ENCODE results near the gene PROM2. TPM values are rescaled to one million over a fixed set of nuclear protein-coding genes. Genes with fewer than 3 reads are reported as not detected.

PROM2 gene
- polyA plus RNA-seq, 1 donor (not counting 4 experiments of a cell fraction or from before 2014, with no cell fraction given): 11.4 TPM

- FAIRE-seq: no peak
- no peaks in the 10 kb centered on the region for H3K36me3 ChIP-seq (ENCODE audit: control insufficient read depth in 2 of 2, extremely low read depth in 1 of 2, insufficient read depth in 2 of 2, low read length in 2 of 2)
- DNase-seq (ENCODE audit: low read depth, low spot score): no peak
- H3K27me3 ChIP-seq (ENCODE audit: control insufficient read depth, extremely low read depth, insufficient read depth, low read length): peaks cover 61% of the 10 kb centered on the region
- peak overlapping the region; percentile 62 for H2AFZ ChIP-seq (ENCODE audit: control insufficient read depth, low read length)
- H3K9me1 ChIP-seq (ENCODE audit: control insufficient read depth, extremely low read depth, insufficient read depth, low read length): no peaks in the 10 kb centered on the region
- H3K27ac ChIP-seq (ENCODE audit: control insufficient read depth, insufficient read depth, low read length): no peak overlapping the region
- H3K9ac ChIP-seq (ENCODE audit: control insufficient read depth, extremely low read depth, insufficient read depth, low read length): no peak overlapping the region
- no peak for TF ChIP-seq EZH2 (IDR thresholded peaks at IDR 0.05; ENCODE audit: low read length)
- TF ChIP-seq, protein P1, sequence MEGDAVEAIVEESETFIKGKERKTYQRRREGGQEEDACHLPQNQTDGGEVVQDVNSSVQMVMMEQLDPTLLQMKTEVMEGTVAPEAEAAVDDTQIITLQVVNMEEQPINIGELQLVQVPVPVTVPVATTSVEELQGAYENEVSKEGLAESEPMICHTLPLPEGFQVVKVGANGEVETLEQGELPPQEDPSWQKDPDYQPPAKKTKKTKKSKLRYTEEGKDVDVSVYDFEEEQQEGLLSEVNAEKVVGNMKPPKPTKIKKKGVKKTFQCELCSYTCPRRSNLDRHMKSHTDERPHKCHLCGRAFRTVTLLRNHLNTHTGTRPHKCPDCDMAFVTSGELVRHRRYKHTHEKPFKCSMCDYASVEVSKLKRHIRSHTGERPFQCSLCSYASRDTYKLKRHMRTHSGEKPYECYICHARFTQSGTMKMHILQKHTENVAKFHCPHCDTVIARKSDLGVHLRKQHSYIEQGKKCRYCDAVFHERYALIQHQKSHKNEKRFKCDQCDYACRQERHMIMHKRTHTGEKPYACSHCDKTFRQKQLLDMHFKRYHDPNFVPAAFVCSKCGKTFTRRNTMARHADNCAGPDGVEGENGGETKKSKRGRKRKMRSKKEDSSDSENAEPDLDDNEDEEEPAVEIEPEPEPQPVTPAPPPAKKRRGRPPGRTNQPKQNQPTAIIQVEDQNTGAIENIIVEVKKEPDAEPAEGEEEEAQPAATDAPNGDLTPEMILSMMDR (optimal IDR thresholded peaks at IDR 0.05 in 1 of 3, IDR thresholded peaks at IDR 0.05 in 1 of 3, conservative IDR thresholded peaks at IDR 0.05 in 1 of 3; ENCODE audit: extremely low read depth in 1 of 3, insufficient read depth in 2 of 3, low read length in 3 of 3): no peak
- H3K9me3 ChIP-seq (ENCODE audit: control insufficient read depth, low read depth, low read length): no peaks in the 10 kb centered on the region
- no peaks in the 10 kb centered on the region for H3K79me2 ChIP-seq (ENCODE audit: control insufficient read depth, insufficient read depth, low read length)
- dilution Hi-C loops (cut with MboI; ENCODE audit: extremely low pct_ligation_motif_present, low sequenced_read_pairs): no loop called here
- no peaks in the 10 kb centered on the region for H4K20me1 ChIP-seq (ENCODE audit: control insufficient read depth, extremely low read depth, insufficient read depth, low read length)
- H3K4me2 ChIP-seq (ENCODE audit: control insufficient read depth, extremely low read depth, insufficient read depth, low read depth, low read length): peak overlapping the region; percentile 66
- peaks cover 13% of the 10 kb centered on the region for H3K4me1 ChIP-seq (ENCODE audit: control insufficient read depth, extremely low read depth, insufficient read depth, low read length)
- H3K4me3 ChIP-seq (ENCODE audit: control insufficient read depth in 2 of 3, extremely low read depth in 1 of 3, insufficient read depth in 2 of 3, low read depth in 1 of 3, low read length in 3 of 3): peak overlapping the region in 1 of 3 experiments; percentile 0
These were observed 31.3 kb downstream of the PROM2 start for GRCh38 chr2:95305380-95306061.

DNA sequence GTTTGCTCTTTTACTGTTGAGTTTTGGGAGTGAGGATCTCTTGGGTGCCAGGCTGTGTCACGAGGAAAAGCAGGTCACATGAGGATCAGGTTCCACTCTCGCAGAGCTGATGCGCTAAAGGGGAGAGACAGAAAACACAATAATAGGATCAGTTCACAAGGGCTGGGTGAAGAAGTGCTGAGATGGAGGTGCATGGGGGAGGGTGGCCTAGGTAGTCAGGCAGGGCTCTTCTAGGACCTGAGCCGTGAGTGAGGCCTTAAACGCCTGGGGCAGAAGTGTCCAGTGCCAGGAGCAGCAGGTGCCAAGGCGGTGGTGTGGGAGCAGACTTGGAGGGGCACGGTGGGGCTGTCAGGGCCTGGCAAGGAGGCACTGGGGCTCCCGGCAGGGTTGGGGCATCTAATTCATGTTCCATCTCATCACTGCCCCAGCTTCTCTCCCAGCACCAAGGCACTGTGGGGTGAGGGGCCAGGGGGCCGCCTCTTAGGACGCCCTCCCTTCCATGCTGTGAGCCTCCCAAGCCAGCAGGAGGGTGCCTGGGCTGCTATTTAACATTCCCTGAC, 32.2 kb downstream of the PROM2 start:
- dilution Hi-C loops (cut with MboI; ENCODE audit: extremely low pct_ligation_motif_present, low sequenced_read_pairs): no loop called here
- H3K79me2 ChIP-seq (ENCODE audit: control insufficient read depth, insufficient read depth, low read length): no peaks in the 10 kb centered on the region

More for the DNA sequence above, 32.2 kb downstream of the PROM2 start:
- Histone ChIP-seq H2AFZ (ENCODE audit: control insufficient read depth, low read length) (peak overlapping the region; percentile 62), H3K4me2 (ENCODE audit: control insufficient read depth, extremely low read depth, insufficient read depth, low read depth, low read length) (peak overlapping the region; percentile 66), H3K4me3 (ENCODE audit: control insufficient read depth in 2 of 3, extremely low read depth in 1 of 3, insufficient read depth in 2 of 3, low read depth in 1 of 3, low read length in 3 of 3) (peak overlapping the region in 1 of 3 experiments; percentile 0), H3K9me3 (ENCODE audit: control insufficient read depth, low read depth, low read length) (no peaks in the 10 kb centered on the region), H3K36me3 (ENCODE audit: control insufficient read depth in 2 of 2, extremely low read depth in 1 of 2, insufficient read depth in 2 of 2, low read length in 2 of 2) (no peaks in the 10 kb centered on the region), H3K27ac (ENCODE audit: control insufficient read depth, insufficient read depth, low read length) (no peak overlapping the region), H3K9ac (ENCODE audit: control insufficient read depth, extremely low read depth, insufficient read depth, low read length) (no peak overlapping the region), H4K20me1 (ENCODE audit: control insufficient read depth, extremely low read depth, insufficient read depth, low read length) (no peaks in the 10 kb centered on the region), H3K27me3 (ENCODE audit: control insufficient read depth, extremely low read depth, insufficient read depth, low read length) (peaks cover 60% of the 10 kb centered on the region), H3K4me1 (ENCODE audit: control insufficient read depth, extremely low read depth, insufficient read depth, low read length) (peaks cover 15% of the 10 kb centered on the region), H3K9me1 (ENCODE audit: control insufficient read depth, extremely low read depth, insufficient read depth, low read length) (no peaks in the 10 kb centered on the region)
- DNase-seq (ENCODE audit: low read depth, low spot score) (no peak), FAIRE-seq (no peak)
- TF ChIP-seq, protein P1 (optimal IDR thresholded peaks at IDR 0.05 in 1 of 3, IDR thresholded peaks at IDR 0.05 in 1 of 3, conservative IDR thresholded peaks at IDR 0.05 in 1 of 3; ENCODE audit: extremely low read depth in 1 of 3, insufficient read depth in 2 of 3, low read length in 3 of 3): no peak
- no peak for TF ChIP-seq EZH2 (IDR thresholded peaks at IDR 0.05; ENCODE audit: low read length)

Data from keratinocyte (primary cell).